AG09309 (cell line): ENCODE data around the gene OR2V2.
"Not testable (repeated sequence)": the region's sequence is repeated elsewhere in the genome, so short reads cannot be mapped to it uniquely, and the experiment has no call there.

Experiments
- DNase-seq: peaks from one replicate; pipeline ENCODE4 v3.0.0-alpha.2; 2010; ENCODE audit warnings: low read depth
- H3K4me3 ChIP-seq: 2 replicates; pipeline ENCODE4 v1.5.1; 2011; ENCODE audit warnings: mild to moderate bottlenecking, low read depth, low read length, moderate library complexity; ENCODE audit not compliant: control insufficient read depth
- CTCF ChIP-seq: IDR thresholded peaks from 2 replicates; pipeline ENCODE4 v1.5.1; 2011; ENCODE audit warnings: mild to moderate bottlenecking, low read depth, low read length, inconsistent platforms; ENCODE audit not compliant: insufficient read depth, control insufficient read depth; ENCODE audit errors: missing control alignments

The OR2V2 gene

GRCh38 chr5:181105391-181106025, 41.9 kb upstream of the OR2V2 start:
- DNase-seq = no peak
- no peak for TF ChIP-seq CTCF
- H3K4me3 ChIP-seq = no peak overlapping the region

DNA sequence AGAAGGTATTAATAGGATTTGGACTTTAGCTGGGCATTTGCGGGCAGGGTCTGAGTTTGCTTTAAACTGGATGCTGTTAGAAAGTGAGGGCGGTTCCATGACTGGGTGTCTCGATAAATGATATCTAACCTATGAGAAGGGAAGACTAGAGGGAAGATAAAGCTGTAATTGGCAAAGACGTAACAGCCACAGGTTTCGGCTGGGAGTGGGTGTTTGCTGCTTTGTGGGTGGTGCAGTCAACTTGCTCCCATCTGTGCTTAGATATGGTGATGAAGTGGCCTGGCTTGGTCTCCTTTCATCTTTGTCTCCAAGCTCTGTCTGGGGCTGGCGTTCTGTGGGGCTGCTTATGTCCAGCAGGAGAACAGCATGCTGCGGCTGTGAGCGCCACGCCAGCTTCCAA, 39.7 kb upstream of the OR2V2 start:
- H3K4me3 ChIP-seq = no peak overlapping the region
- no peak for DNase-seq
- no peak for TF ChIP-seq CTCF

DNA sequence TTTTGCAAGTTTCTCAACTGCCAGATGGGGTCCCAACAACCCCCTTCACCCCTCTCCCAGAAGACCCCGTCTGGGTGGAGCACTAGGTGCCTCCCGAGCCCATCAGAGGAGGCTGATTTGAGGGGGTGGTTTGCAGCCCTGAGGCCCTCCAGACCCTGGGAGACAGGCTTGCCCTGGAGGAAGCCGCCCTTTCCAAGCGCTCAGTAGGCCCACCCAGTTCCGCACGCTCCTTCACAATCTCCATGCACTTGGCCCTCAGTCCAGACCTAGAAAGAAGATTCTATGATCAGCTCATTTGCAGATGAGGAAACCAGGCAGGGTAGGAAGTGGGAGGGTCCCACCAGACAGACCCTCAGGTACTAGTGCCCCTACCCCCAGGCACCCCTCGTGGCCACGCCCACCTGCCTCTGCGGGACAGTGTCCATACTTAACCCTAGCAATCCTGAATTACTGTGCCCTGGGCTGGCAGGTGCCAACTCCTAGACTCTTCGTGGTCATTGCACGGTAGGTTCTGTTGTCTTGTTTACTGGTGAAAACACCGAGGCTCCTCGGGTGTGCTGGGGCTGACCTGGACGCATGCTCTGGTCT, 38.7 kb upstream of the OR2V2 start:
- TF ChIP-seq CTCF = no peak

GRCh38 chr5:181109489-181110013, 37.8 kb upstream of the OR2V2 start:
- DNase-seq = no peak
- no peak overlapping the region for H3K4me3 ChIP-seq
- no peak for TF ChIP-seq CTCF

More for the DNA sequence above, 38.7 kb upstream of the OR2V2 start:
- no peak for DNase-seq
- no peak overlapping the region for H3K4me3 ChIP-seq

- no peak for TF ChIP-seq CTCF
- no peak for DNase-seq
Measured at GRCh38 chr5:181111010-181111409, 36.4 kb upstream of the OR2V2 start.

GRCh38 chr5:181112476-181112875, 34.9 kb upstream of the OR2V2 start:
- no peak for DNase-seq
- no peak overlapping the region for H3K4me3 ChIP-seq
- no peak for TF ChIP-seq CTCF

More at GRCh38 chr5:181111010-181111409, 36.4 kb upstream of the OR2V2 start:
- H3K4me3 ChIP-seq = no peak overlapping the region

GRCh38 chr5:181113572-181113971, 33.8 kb upstream of the OR2V2 start:
- H3K4me3 ChIP-seq = not testable (repeated sequence)

More at GRCh38 chr5:181113572-181113971, 33.8 kb upstream of the OR2V2 start:
- not testable (repeated sequence) for DNase-seq
